H1 (cell line): ENCODE results near the gene ANAPC2. TPM values are rescaled to one million over a fixed set of nuclear protein-coding genes. Genes with fewer than 3 reads are reported as not detected.

ENCODE experiments used
- CTCF ChIA-PET: fragments of 300-600 bp; sonication (Branson Sonifier 250); formaldehyde crosslinking; loops from one replicate; lab custom pipeline; 2021; ENCODE audit not compliant: partially characterized antibody; lab: Charles Lee
- POLR2A ChIA-PET: fragments of 300-600 bp; sonication (Branson Sonifier 250); formaldehyde crosslinking; loops from one replicate; lab custom pipeline; 2021; ENCODE audit warnings: inconsistent platforms; ENCODE audit not compliant: partially characterized antibody; lab: Charles Lee
- DNase-seq, 2 experiments: peaks; one replicate each; pipeline versions ENCODE4 v3.0.0 to v3.0.0-alpha.2; 2010 to 2022; ENCODE audit warnings: low spot score in 2 of 2, low read depth in 1 of 2, mixed read lengths in 1 of 2
- FAIRE-seq: peaks from 2 replicates; lab custom pipeline; 2011; peaks lifted over from hg19 to GRCh38; lab: Jason Lieb, UNC
- H2AFZ ChIP-seq: 2 replicates; pipeline ENCODE4 v1.8.1; 2012; ENCODE audit warnings: low read length, inconsistent platforms
- H2AK5ac ChIP-seq: 2 replicates; pipeline ENCODE4 v1.6.1; 2013; ENCODE audit warnings: low read depth, low read length
- H2BK120ac ChIP-seq: replicated peaks from 2 replicates; pipeline ENCODE3; 2013; ENCODE audit warnings: low read depth, low read length, inconsistent platforms
- H2BK12ac ChIP-seq: 2 replicates; pipeline ENCODE4 v1.6.1; 2013; ENCODE audit warnings: low read depth, low read length
- H2BK15ac ChIP-seq: 2 replicates; pipeline ENCODE4 v1.6.1; 2013; ENCODE audit warnings: low read length
- H2BK20ac ChIP-seq: 2 replicates; pipeline ENCODE4 v1.6.1; 2013; ENCODE audit warnings: low read length
- H2BK5ac ChIP-seq: 2 replicates; pipeline ENCODE4 v1.6.1; 2013; ENCODE audit warnings: low read depth, low read length
- H3K14ac ChIP-seq: 2 replicates; pipeline ENCODE4 v1.6.1; 2013; ENCODE audit warnings: inconsistent platforms; ENCODE audit not compliant: insufficient read length
- H3K18ac ChIP-seq: 2 replicates; pipeline ENCODE4 v1.6.1; 2013; ENCODE audit warnings: low read length; ENCODE audit errors: extremely low read depth
- H3K23ac ChIP-seq: 2 replicates; pipeline ENCODE4 v1.6.1; 2013; ENCODE audit warnings: inconsistent platforms; ENCODE audit not compliant: insufficient read length
- H3K23me2 ChIP-seq: 2 replicates; pipeline ENCODE4 v1.6.1; 2013; ENCODE audit warnings: low read depth, low read length
- H3K27ac ChIP-seq: 2 replicates; pipeline ENCODE4 v1.6.1; 2011; ENCODE audit warnings: low read depth, low read length, inconsistent platforms
- H3K27me3 ChIP-seq, 4 experiments: replicated peaks in 1 of 4; 1 replicate in 1 of 4; 2 replicates in 3 of 4; pipeline versions ENCODE4 v1.6.1 to v1.8.1; 2011 to 2013; ENCODE audit warnings: low read length in 3 of 4, mild to moderate bottlenecking in 3 of 4, inconsistent platforms in 2 of 4, mixed read lengths in 2 of 4, moderate library complexity in 1 of 4; ENCODE audit not compliant: control insufficient read depth in 3 of 4, insufficient read depth in 3 of 4; ENCODE audit errors: extremely low read depth in 1 of 4
- H3K36me3 ChIP-seq, 4 experiments: 2 replicates each; pipeline versions ENCODE4 v1.6.1 to v1.8.1; 2011 to 2013; ENCODE audit warnings: mild to moderate bottlenecking in 4 of 4, low read length in 3 of 4, moderate library complexity in 2 of 4, control low read depth in 1 of 4, inconsistent platforms in 1 of 4; ENCODE audit not compliant: insufficient read depth in 4 of 4, control insufficient read depth in 2 of 4
- H3K4ac ChIP-seq: replicated peaks from 2 replicates; pipeline ENCODE3; 2013; ENCODE audit warnings: low read length, low read depth, mixed read lengths, inconsistent platforms; ENCODE audit not compliant: insufficient read length
- H3K4me1 ChIP-seq, 4 experiments: replicated peaks in 1 of 4; 1 replicate in 1 of 4; 2 replicates in 3 of 4; pipeline versions ENCODE4 v1.6.1 to v1.8.1; 2011 to 2013; ENCODE audit warnings: low read length in 3 of 4, inconsistent platforms in 2 of 4, mixed read lengths in 1 of 4; ENCODE audit not compliant: insufficient read depth in 4 of 4, control insufficient read depth in 3 of 4
- H3K4me2 ChIP-seq, 2 experiments: 2 replicates each; pipeline versions ENCODE4 v1.6.1 to v1.8.1; 2011 to 2013; ENCODE audit warnings: low read depth in 2 of 2, low read length in 2 of 2, control low read depth in 1 of 2, inconsistent platforms in 1 of 2, mild to moderate bottlenecking in 1 of 2; ENCODE audit not compliant: insufficient read depth in 1 of 2
- H3K4me3 ChIP-seq, 4 experiments: fragments of 200-600, 300-600 bp in 1 of 4; sonication (generic), shearing (Covaris generic), sonication (Bioruptor Twin) in 1 of 4; 2 replicates each; pipeline versions ENCODE4 v1.5.1 to v1.8.1; 2011 to 2016; ENCODE audit warnings: low read length in 4 of 4, low read depth in 3 of 4, control low read depth in 2 of 4, inconsistent platforms in 2 of 4, mild to moderate bottlenecking in 2 of 4, mixed read lengths in 1 of 4, moderate library complexity in 1 of 4; ENCODE audit not compliant: insufficient read depth in 2 of 4; ENCODE audit errors: extremely low read depth in 1 of 4
- H3K56ac ChIP-seq: replicated peaks from 2 replicates; pipeline ENCODE3; 2013; ENCODE audit warnings: low read depth, mild to moderate bottlenecking, mixed read lengths, low read length, inconsistent platforms; ENCODE audit not compliant: insufficient read length
- H3K79me1 ChIP-seq: 2 replicates; pipeline ENCODE4 v1.6.1; 2013; ENCODE audit warnings: low read depth, low read length, control low read depth
- H3K79me2 ChIP-seq, 2 experiments: 2 replicates each; pipeline versions ENCODE4 v1.6.1 to v1.8.1; 2012 to 2013; ENCODE audit warnings: low read length in 2 of 2, mild to moderate bottlenecking in 2 of 2, inconsistent platforms in 1 of 2; ENCODE audit not compliant: insufficient read depth in 2 of 2, control insufficient read depth in 1 of 2
- H3K9ac ChIP-seq, 4 experiments: replicated peaks in 1 of 4; 1 replicate in 1 of 4; 2 replicates in 3 of 4; pipeline versions ENCODE4 v1.6.1 to v1.8.1; 2011 to 2013; ENCODE audit warnings: low read depth in 3 of 4, low read length in 3 of 4, control low read depth in 2 of 4, mild to moderate bottlenecking in 2 of 4, moderate library complexity in 2 of 4, inconsistent platforms in 1 of 4; ENCODE audit errors: extremely low read depth in 1 of 4
- H3K9me3 ChIP-seq, 2 experiments: 2 replicates each; pipeline versions ENCODE4 v1.6.1 to v1.8.1; 2012 to 2013; ENCODE audit warnings: mild to moderate bottlenecking in 2 of 2, moderate library complexity in 2 of 2, control low read depth in 1 of 2, inconsistent platforms in 1 of 2, low read depth in 1 of 2, low read length in 1 of 2, mixed read lengths in 1 of 2; ENCODE audit not compliant: insufficient read depth in 2 of 2
- H4K20me1 ChIP-seq, 2 experiments: replicated peaks in 1 of 2; 2 replicates each; pipeline versions ENCODE3 to v1.8.1; 2011 to 2013; ENCODE audit warnings: inconsistent platforms in 2 of 2, low read length in 2 of 2, mild to moderate bottlenecking in 1 of 2; ENCODE audit not compliant: insufficient read depth in 2 of 2, control insufficient read depth in 1 of 2
- H4K5ac ChIP-seq: 2 replicates; pipeline ENCODE4 v1.6.1; 2013; ENCODE audit warnings: low read length, low read depth, mixed read lengths, inconsistent platforms; ENCODE audit not compliant: insufficient read length
- H4K8ac ChIP-seq: 2 replicates; pipeline ENCODE4 v1.8.0; 2013; ENCODE audit warnings: mild to moderate bottlenecking, moderate library complexity, low read length, inconsistent platforms; ENCODE audit not compliant: insufficient read depth; ENCODE audit errors: extremely low read depth
- H4K91ac ChIP-seq: replicated peaks from 2 replicates; pipeline ENCODE3; 2013; ENCODE audit warnings: low read length, mixed read lengths, inconsistent platforms; ENCODE audit not compliant: insufficient read length
- BCL11A ChIP-seq, 2 experiments: IDR thresholded peaks; one replicate each; pipeline ENCODE4 v1.6.1; 2011; ENCODE audit warnings: low read depth in 2 of 2, low read length in 2 of 2, mild to moderate bottlenecking in 2 of 2
- CREB1 ChIP-seq: IDR thresholded peaks from 2 replicates; pipeline ENCODE4 v1.6.1; 2012; ENCODE audit warnings: inconsistent platforms
- CTBP2 ChIP-seq: IDR thresholded peaks from 2 replicates; pipeline ENCODE4 v1.7.0; 2011; ENCODE audit warnings: borderline replicate concordance, mild to moderate bottlenecking, moderate library complexity, mixed read lengths, low read length; ENCODE audit not compliant: insufficient read depth, insufficient read length
- HDAC2 ChIP-seq, 2 experiments: fragments of 300-600 bp in 1 of 2; sonication (generic) in 1 of 2; IDR thresholded peaks; 2 replicates each; pipeline ENCODE4 v1.6.1; 2011 to 2012; ENCODE audit warnings: low read depth in 2 of 2, low read length in 2 of 2, mild to moderate bottlenecking in 2 of 2, moderate library complexity in 2 of 2, borderline replicate concordance in 1 of 2, inconsistent platforms in 1 of 2
- KDM4A ChIP-seq: IDR thresholded peaks from one replicate; pipeline ENCODE4 v1.7.1; 2012; ENCODE audit warnings: low read depth, mild to moderate bottlenecking, moderate library complexity, low read length, inconsistent platforms; ENCODE audit not compliant: severe bottlenecking
- NRF1 ChIP-seq: IDR thresholded peaks from 2 replicates; pipeline ENCODE4 v1.6.1; 2011; ENCODE audit warnings: mild to moderate bottlenecking, low read depth, low read length, improper control_type of control experiment
- PHF8 ChIP-seq: fragments of 200-600 bp; sonication (generic); conservative IDR thresholded peaks from 2 replicates; pipeline ENCODE4 v1.7.1; 2012; ENCODE audit warnings: low read depth, mild to moderate bottlenecking, inconsistent platforms, low read length, moderate library complexity
- RFX5 ChIP-seq: IDR thresholded peaks from 2 replicates; pipeline ENCODE4 v1.6.1; 2011; ENCODE audit warnings: low read depth, low read length, improper control_type of control experiment, borderline replicate concordance
- RNF2 ChIP-seq: fragments of 200-900, 300-1000 bp; sonication (generic); IDR thresholded peaks from 2 replicates; pipeline ENCODE4 v1.7.1; 2016; ENCODE audit warnings: borderline replicate concordance, low read depth, mild to moderate bottlenecking, antibody characterized with exemption, low read length; ENCODE audit not compliant: poor library complexity, severe bottlenecking; ENCODE audit errors: missing control alignments
- WGBS, 2 experiments: shearing (Covaris generic) in 1 of 2; methylation state at CpG; one replicate each; pipeline versions ENCODE4 v1.1.6 to v1.1.7; 2013 to 2015; ENCODE audit warnings: low lambda C conversion rate in 2 of 2, mixed read lengths in 2 of 2, inconsistent platforms in 1 of 2, low coverage in 1 of 2, missing lambda C conversion rate in 1 of 2; ENCODE audit not compliant: insufficient replicate concordance in 2 of 2, insufficient coverage in 1 of 2, insufficient read length in 1 of 2; ENCODE audit errors: extremely low coverage in 1 of 2, missing lambda C conversion rate in 1 of 2; 5-methylcytosine and 5-hydroxymethylcytosine counted together
- polyA plus RNA-seq, 7 experiments: library from polyadenylated mRNA; depleted of rRNA in 3 of 7; stranded (reverse) in 5 of 7; unstranded in 2 of 7; fragments of >200 nt in 5 of 7; fragments of 200-250 nt in 2 of 7; gene quantifications; 1 replicate in 5 of 7; 2 replicates in 1 of 7; 4 replicates in 1 of 7; pipeline versions ENCODE4 v1.2.1 to v1.2.3, GENCODE V29; 2011 to 2013; ENCODE audit warnings: missing spikeins in 2 of 7, mixed read lengths in 2 of 7
- total RNA-seq: library from RNA; stranded (reverse); fragmentation: NEBNext Ultra II Directional; extraction: Animal tissue kit (Norgen Biotek cat#: 25700); gene quantifications from 2 replicates; pipeline ENCODE4 v1.2.1, GENCODE V29; 2021

The ANAPC2 gene
- total and polyA plus RNA-seq, 2 of the 8 experiments (the other 6 are each of a cell fraction or from before 2014, with no cell fraction given), result 30.2 to 37.7 TPM

GRCh38 chr9:137161558-137162486, 26.5 kb downstream of the ANAPC2 start:
- H3K79me2 ChIP-seq, result no peaks in the 10 kb centered on the region
- peak overlapping the region; percentile 84 to 90 for H3K4me2 ChIP-seq
- no peak overlapping the region for H4K5ac ChIP-seq
- no peak overlapping the region for H2BK5ac ChIP-seq
- H2BK20ac ChIP-seq, result no peak overlapping the region
- peaks cover 0 to 13% (median 6%) of the 10 kb centered on the region in 4 experiments; a peak in 6 of 7 replicates for H3K4me1 ChIP-seq
- FAIRE-seq (no peak), DNase-seq (peak in 1 of 2 experiments; percentile 76)
- H4K8ac ChIP-seq, result no peak overlapping the region; the same call in 1 of the 2 replicates
- H3K23me2 ChIP-seq, result peaks cover 5% of the 10 kb centered on the region; the same call in 1 of the 2 replicates
- H3K27ac ChIP-seq, result no peak overlapping the region
- H3K9me3 ChIP-seq, result no peaks in the 10 kb centered on the region
- no peak overlapping the region for H3K23ac ChIP-seq
- H4K91ac ChIP-seq, result no peak overlapping the region
- peaks cover 0 to 19% of the 10 kb centered on the region in 2 experiments for H4K20me1 ChIP-seq
- no peak overlapping the region for H3K4ac ChIP-seq
- H3K18ac ChIP-seq, result no peak overlapping the region
- peak overlapping the region; percentile 50; the same call in 1 of the 2 replicates for H2BK12ac ChIP-seq
- H3K79me1 ChIP-seq, result no peaks in the 10 kb centered on the region; the same call in 1 of the 2 replicates
- H3K4me3 ChIP-seq, result peak overlapping the region; percentile 29 to 61 (median 32); a peak in 7 of 8 replicates
- ChIA-PET CTCF (interaction anchor here (0.9 to 4.0 kb wide), 13 partner anchors 10 to 127 kb away, joined by 3 to 16 read pairs (median 4); partner anchors contain the start of genes CYSRT1, GRIN1 and TMEM210), POLR2A (interaction anchor here (0.6 to 2.9 kb wide), 9 partner anchors 13 to 109 kb away, joined by 3 to 15 read pairs (median 5); partner anchors contain the start of genes NDOR1, SSNA1, TMEM203 and TUBB4B)
- H2BK15ac ChIP-seq, result no peak overlapping the region
- H2BK120ac ChIP-seq, result no peak overlapping the region
- no peak overlapping the region for H2AK5ac ChIP-seq
- no peak overlapping the region for H2AFZ ChIP-seq
- peaks cover 48 to 96% (median 88%) of the 10 kb centered on the region in 4 experiments for H3K27me3 ChIP-seq
- no peak overlapping the region for H3K14ac ChIP-seq
- no peaks in the 10 kb centered on the region for H3K36me3 ChIP-seq
- WGBS, 2 experiments, result 9% methylated on average over 16 of the region's 71 CpGs; no CpG with 5 or more reads in 1 of the 2 experiments
- no peak overlapping the region for H3K9ac ChIP-seq
- no peak overlapping the region for H3K56ac ChIP-seq
- TF ChIP-seq RNF2, result no peak
- TF ChIP-seq BCL11A (IDR thresholded peaks at IDR 0.05; ENCODE audit: low read depth in 2 of 2, low read length in 2 of 2), result no peak
- TF ChIP-seq NRF1, result no peak
- no peak for TF ChIP-seq RFX5
- no peak for TF ChIP-seq CREB1
- TF ChIP-seq CTBP2, result no peak
- no peak for TF ChIP-seq PHF8
- TF ChIP-seq KDM4A, result peak; percentile 64
- TF ChIP-seq HDAC2 (IDR thresholded peaks at IDR 0.05; ENCODE audit: borderline replicate concordance in 1 of 2, low read depth in 2 of 2, low read length in 2 of 2), result no peak
